ENCODE measurements around the gene NOM1. TPM values are rescaled to one million over a fixed set of nuclear protein-coding genes. Genes with fewer than 3 reads are reported as not detected.

NOM1 gene
- total RNA-seq, 4 donors from 2014 or later, result 16.0 to 47.1 (median 19.7) TPM

DNA sequence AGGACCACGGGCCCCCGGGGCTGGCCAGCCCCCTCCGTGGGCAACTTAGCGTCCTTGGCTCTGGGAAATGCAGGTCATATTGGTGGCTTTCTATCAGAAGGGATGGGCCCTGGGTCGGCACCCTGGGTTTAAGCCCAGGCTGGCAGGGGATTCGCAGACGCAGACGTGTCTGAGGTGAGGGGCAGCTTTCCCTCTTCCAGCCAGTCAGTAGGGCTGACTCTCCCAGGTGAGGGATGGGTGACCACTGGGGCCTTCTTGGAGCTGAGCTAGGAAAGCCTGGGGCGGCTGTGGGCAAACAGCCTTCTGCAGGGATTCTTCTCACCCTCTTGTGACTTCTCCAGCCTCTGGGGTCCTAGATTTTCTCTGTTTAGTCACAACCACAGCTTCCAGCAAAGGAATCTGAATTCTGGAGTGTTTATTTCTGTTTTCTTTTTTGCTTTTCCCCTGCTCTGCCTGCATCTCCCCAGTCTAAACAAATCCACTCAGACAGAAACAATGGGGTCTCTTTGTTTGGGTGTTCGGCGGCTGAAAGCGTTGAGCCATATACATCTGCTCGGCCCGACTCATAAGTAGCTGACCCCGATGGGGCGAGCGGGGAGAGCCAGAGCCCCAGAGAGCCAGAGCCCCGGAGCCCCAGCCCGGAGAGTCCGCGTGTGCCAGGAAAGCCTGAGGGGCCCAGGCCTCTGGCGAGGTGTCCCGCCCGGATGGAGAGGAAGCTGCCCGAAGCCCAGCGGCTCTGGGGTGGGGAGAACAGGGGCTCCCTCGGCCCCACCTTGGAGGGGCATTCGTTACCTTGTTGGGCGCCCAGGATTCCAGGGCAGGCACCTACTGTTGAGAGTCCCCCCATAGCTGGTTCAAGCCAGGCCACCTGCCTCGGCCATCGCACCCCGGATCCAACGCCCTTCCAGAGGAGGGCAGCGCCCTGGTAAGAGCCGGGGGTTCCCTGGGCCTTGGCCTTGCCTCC lies 59.0 kb downstream of the NOM1 start:
- ATAC-seq (ENCODE audit: low FRiP score), result no peak
- DNase-seq (ENCODE audit: low spot score), result no peak

DNA sequence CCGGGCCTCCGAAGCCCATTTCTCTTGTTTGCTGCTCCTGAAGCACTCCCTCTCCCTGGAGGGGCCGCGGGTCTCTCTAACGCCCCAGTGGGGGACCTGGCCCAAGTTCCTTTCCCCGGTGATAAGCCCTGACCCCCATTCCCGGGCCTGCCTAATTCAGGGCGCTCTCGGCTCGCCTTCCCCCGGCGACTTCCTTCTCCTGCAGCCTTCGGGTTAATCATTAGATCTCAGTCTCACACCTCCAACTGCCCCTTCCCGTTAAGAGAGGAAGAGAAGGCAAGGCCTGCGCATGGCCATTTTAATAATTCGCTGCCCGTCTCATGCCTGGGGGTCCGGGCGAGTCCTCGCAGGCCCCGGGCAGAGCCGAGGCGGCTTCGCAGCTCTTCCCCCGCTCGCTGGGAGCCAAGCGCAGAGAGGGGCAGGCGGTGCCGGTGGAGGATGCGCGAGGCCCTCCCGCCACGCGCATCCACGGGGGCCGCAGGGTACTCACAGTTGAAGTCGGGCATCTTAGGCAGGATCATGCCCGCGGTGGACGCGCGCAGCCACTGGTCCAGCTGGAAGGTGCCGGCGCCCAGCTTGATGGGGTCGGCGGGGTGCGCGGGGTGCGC lies 59.8 kb downstream of the NOM1 start:
- DNase-seq (ENCODE audit: low spot score), result no peak
- no peak for ATAC-seq (ENCODE audit: low FRiP score)
- TF ChIP-seq, protein P1, sequence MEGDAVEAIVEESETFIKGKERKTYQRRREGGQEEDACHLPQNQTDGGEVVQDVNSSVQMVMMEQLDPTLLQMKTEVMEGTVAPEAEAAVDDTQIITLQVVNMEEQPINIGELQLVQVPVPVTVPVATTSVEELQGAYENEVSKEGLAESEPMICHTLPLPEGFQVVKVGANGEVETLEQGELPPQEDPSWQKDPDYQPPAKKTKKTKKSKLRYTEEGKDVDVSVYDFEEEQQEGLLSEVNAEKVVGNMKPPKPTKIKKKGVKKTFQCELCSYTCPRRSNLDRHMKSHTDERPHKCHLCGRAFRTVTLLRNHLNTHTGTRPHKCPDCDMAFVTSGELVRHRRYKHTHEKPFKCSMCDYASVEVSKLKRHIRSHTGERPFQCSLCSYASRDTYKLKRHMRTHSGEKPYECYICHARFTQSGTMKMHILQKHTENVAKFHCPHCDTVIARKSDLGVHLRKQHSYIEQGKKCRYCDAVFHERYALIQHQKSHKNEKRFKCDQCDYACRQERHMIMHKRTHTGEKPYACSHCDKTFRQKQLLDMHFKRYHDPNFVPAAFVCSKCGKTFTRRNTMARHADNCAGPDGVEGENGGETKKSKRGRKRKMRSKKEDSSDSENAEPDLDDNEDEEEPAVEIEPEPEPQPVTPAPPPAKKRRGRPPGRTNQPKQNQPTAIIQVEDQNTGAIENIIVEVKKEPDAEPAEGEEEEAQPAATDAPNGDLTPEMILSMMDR (IDR thresholded peaks at IDR 0.05), result no peak

More for the DNA sequence above, 59.0 kb downstream of the NOM1 start:
- TF ChIP-seq, protein P1 (IDR thresholded peaks at IDR 0.05), result no peak

DNA sequence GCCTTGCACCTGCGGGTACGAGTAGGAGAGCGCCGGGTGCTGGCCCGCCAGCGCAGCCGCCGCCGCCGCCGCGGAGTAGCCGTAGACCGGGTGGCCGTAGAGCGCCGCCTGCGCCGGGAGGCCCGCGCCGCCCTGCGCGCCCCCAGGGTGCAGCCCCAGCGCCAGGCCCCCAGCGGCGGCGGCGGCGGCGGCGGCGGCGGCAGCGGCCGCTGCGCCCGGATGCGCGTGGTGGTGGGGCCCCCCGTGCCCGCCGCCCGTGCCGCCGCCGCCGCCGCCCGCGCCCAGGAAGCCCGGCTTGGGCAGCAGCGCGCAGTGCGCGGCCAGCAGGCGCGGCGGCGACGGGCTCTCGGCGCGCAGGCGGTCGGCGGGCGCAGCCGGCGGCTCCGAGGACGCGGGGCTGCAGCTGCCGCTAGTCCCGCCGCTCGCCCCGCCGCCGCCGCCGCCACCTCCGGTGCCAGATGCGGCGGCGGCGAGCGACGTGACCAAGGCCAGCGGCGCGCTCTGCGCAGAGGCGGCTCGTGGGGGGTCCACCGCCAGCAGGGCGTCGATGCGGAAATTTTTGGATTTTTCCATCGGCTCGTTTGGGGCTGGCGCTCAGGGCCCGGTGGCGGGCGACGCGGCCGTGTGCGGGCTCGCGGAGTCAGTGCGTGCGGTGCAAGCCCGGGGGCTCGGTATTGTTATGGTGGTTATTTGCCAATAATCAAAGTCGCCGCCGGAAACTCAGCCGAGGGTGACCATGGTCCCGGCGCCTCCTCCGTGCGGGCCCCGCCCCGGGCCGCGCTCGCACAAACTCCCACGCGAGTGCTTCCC lies 60.5 kb downstream of the NOM1 start:
- DNase-seq (ENCODE audit: low spot score) (no peak), ATAC-seq (ENCODE audit: low FRiP score) (no peak)
- TF ChIP-seq, protein P1 (IDR thresholded peaks at IDR 0.05), result no peak

- no peak for ATAC-seq (ENCODE audit: low FRiP score)
Measured at GRCh38 chr7:157010588-157011332, 61.2 kb downstream of the NOM1 start, which contains the start of gene MNX1. TSS of gene MNX1 (minus strand) at chr7:157010663. CDS start at chr7:157010350, 313 bp downstream.

DNA sequence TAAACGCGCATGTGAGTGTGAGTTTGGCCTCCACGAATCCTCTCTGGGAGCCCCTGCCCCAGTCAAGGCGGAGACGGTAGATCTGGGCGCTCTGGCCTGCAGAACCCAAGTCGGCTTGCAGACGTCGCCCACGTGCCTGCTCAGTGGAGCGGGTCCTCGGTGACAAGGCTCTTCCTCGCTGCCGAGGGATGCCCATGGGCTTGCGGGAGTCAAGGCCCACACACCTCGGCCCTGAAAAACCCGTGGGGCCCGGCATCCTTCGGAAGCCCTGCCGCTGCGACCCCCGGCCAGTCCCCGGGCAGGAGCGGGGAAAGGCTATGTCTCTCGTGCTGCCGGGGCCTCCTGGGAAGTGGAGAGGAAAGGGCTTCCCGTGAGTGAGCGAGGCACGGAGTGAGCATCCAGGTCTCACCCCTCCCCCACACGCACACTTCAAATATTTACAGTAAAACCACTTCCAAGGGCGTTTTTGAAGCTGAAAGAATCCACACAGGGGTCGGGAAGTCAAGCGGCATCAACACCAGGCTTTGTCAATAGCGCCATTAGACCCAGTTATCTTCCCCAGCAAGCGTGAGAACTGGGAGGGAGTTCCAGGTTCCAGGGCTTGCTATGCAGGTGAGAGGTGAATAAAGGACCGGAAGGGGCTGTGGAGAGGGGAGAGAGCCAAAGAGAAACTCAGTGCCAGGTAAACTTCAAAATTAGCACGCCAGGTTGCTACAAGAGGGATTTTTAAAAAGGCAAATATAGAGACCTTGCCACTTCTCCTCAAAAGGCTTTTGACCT lies 62.0 kb downstream of the NOM1 start:
- DNase-seq (ENCODE audit: low spot score) (no peak), ATAC-seq (ENCODE audit: low FRiP score) (no peak)
- TF ChIP-seq, protein P1 (IDR thresholded peaks at IDR 0.05), result no peak

More at GRCh38 chr7:157010588-157011332, 61.2 kb downstream of the NOM1 start, which contains the start of gene MNX1:
- TF ChIP-seq, protein P1 (IDR thresholded peaks at IDR 0.05), result no peak
- DNase-seq (ENCODE audit: low spot score), result no peak

Data from omental fat pad (tissue), 4 donors.